Effector memory CD8-positive, alpha-beta T cell (primary cell): ENCODE results near the gene LDLRAD3.

Experiments
- ATAC-seq: fragments of 150-1000 bp; cut with Tn5 transposase; replicated peaks from 2 replicates; pipeline ENCODE4 v1.10.0; 2021; ENCODE audit warnings: mild to moderate bottlenecking, moderate library complexity
- DNase-seq, 3 experiments: peaks; one replicate each; pipeline ENCODE4 v3.0.0; 2021
- H3K27ac Mint-ChIP-seq, 2 donors: one replicate each; pipeline ENCODE4 v1.8.0; 2022; ENCODE audit warnings: mild to moderate bottlenecking in 2 of 2, mixed read lengths in 2 of 2, moderate library complexity in 2 of 2
- H3K27me3 Mint-ChIP-seq, 2 donors: one replicate each; pipeline ENCODE4 v1.8.0; 2022; ENCODE audit warnings: mixed read lengths in 2 of 2
- H3K36me3 Mint-ChIP-seq: one replicate; pipeline ENCODE4 v1.8.0; 2022; ENCODE audit warnings: mild to moderate bottlenecking, moderate library complexity, mixed read lengths; ENCODE audit not compliant: insufficient read depth
- H3K4me1 Mint-ChIP-seq, 2 donors: one replicate each; pipeline ENCODE4 v1.8.0; 2022; ENCODE audit warnings: low read depth in 2 of 2, mixed read lengths in 2 of 2
- H3K4me3 Mint-ChIP-seq, 2 donors: one replicate each; pipeline ENCODE4 v1.8.0; 2022; ENCODE audit warnings: mild to moderate bottlenecking in 2 of 2, mixed read lengths in 2 of 2, moderate library complexity in 2 of 2
- H3K9me3 Mint-ChIP-seq, 2 donors: one replicate each; pipeline ENCODE4 v1.8.0; 2022; ENCODE audit warnings: mixed read lengths in 2 of 2

Gene LDLRAD3

GRCh38 chr11:35995681-35996271 lies 51.9 kb downstream of the LDLRAD3 start:
- no peak overlapping the region for H3K4me3 Mint-ChIP-seq

GRCh38 chr11:35997902-35998520 lies 54.1 kb downstream of the LDLRAD3 start:
- ATAC-seq (no peak), DNase-seq (no peak)
- Mint-ChIP-seq H3K27me3 (peaks cover 24 to 27% of the 10 kb centered on the region in 2 donors), H3K4me1 (no peaks in the 10 kb centered on the region), H3K4me3 (no peak overlapping the region), H3K27ac (no peak overlapping the region), H3K36me3 (no peaks in the 10 kb centered on the region), H3K9me3 (peaks cover 0 to 2% of the 10 kb centered on the region in 2 donors)

More at GRCh38 chr11:35995681-35996271, 51.9 kb downstream of the LDLRAD3 start:
- H3K9me3 Mint-ChIP-seq, result peaks cover 0 to 2% of the 10 kb centered on the region in 2 donors
- peaks cover 33 to 37% of the 10 kb centered on the region in 2 donors for H3K27me3 Mint-ChIP-seq
- no peak overlapping the region for H3K27ac Mint-ChIP-seq
- ATAC-seq (no peak), DNase-seq (no peak)
- no peaks in the 10 kb centered on the region for H3K36me3 Mint-ChIP-seq
- H3K4me1 Mint-ChIP-seq, result no peaks in the 10 kb centered on the region

GRCh38 chr11:35998634-35999033 lies 54.8 kb downstream of the LDLRAD3 start:
- peaks cover 0 to 2% of the 10 kb centered on the region in 2 donors for H3K9me3 Mint-ChIP-seq
- H3K4me1 Mint-ChIP-seq, result no peaks in the 10 kb centered on the region
- no peak overlapping the region for H3K4me3 Mint-ChIP-seq
- peaks cover 18 to 26% of the 10 kb centered on the region in 2 donors for H3K27me3 Mint-ChIP-seq
- no peak overlapping the region for H3K27ac Mint-ChIP-seq
- ATAC-seq, result no peak
- H3K36me3 Mint-ChIP-seq, result no peaks in the 10 kb centered on the region
- DNase-seq, result no peak

GRCh38 chr11:36000616-36001190 lies 56.8 kb downstream of the LDLRAD3 start:
- Mint-ChIP-seq H3K36me3 (no peaks in the 10 kb centered on the region), H3K9me3 (no peaks in the 10 kb centered on the region), H3K4me3 (no peak overlapping the region), H3K27me3 (peaks cover 7 to 17% of the 10 kb centered on the region in 2 donors), H3K27ac (no peak overlapping the region), H3K4me1 (no peaks in the 10 kb centered on the region)
- DNase-seq (no peak), ATAC-seq (no peak)

- Mint-ChIP-seq H3K36me3 (no peaks in the 10 kb centered on the region), H3K27me3 (peaks cover 10 to 17% of the 10 kb centered on the region in 2 donors), H3K9me3 (no peaks in the 10 kb centered on the region), H3K27ac (no peak overlapping the region), H3K4me3 (no peak overlapping the region), H3K4me1 (no peaks in the 10 kb centered on the region)
- no peak for DNase-seq
- ATAC-seq, result no peak
These were observed 58.3 kb downstream of the LDLRAD3 start for GRCh38 chr11:36002196-36002595.

GRCh38 chr11:36002796-36003195 lies 58.9 kb downstream of the LDLRAD3 start:
- Mint-ChIP-seq H3K27ac (no peak overlapping the region), H3K36me3 (no peaks in the 10 kb centered on the region), H3K4me3 (no peak overlapping the region), H3K4me1 (no peaks in the 10 kb centered on the region), H3K27me3 (peaks cover 12 to 15% of the 10 kb centered on the region in 2 donors), H3K9me3 (no peaks in the 10 kb centered on the region)
- no peak for DNase-seq
- ATAC-seq, result no peak

- H3K4me3 Mint-ChIP-seq, result no peak overlapping the region
- no peaks in the 10 kb centered on the region for H3K36me3 Mint-ChIP-seq
- no peaks in the 10 kb centered on the region for H3K4me1 Mint-ChIP-seq
- no peak for ATAC-seq
- no peak overlapping the region for H3K27ac Mint-ChIP-seq
- DNase-seq, result no peak
- no peaks in the 10 kb centered on the region for H3K9me3 Mint-ChIP-seq
- H3K27me3 Mint-ChIP-seq, result peaks cover 10 to 23% of the 10 kb centered on the region in 2 donors
These were observed 62.7 kb downstream of the LDLRAD3 start for GRCh38 chr11:36006556-36006955.

GRCh38 chr11:36007127-36007655 lies 63.3 kb downstream of the LDLRAD3 start:
- Mint-ChIP-seq H3K27ac (no peak overlapping the region), H3K36me3 (no peaks in the 10 kb centered on the region), H3K4me3 (no peak overlapping the region), H3K27me3 (peaks cover 7 to 25% of the 10 kb centered on the region in 2 donors), H3K4me1 (no peaks in the 10 kb centered on the region), H3K9me3 (no peaks in the 10 kb centered on the region)
- DNase-seq (no peak), ATAC-seq (no peak)

GRCh38 chr11:36008584-36008983 lies 64.7 kb downstream of the LDLRAD3 start:
- Mint-ChIP-seq H3K36me3 (no peaks in the 10 kb centered on the region), H3K9me3 (no peaks in the 10 kb centered on the region), H3K27ac (no peak overlapping the region), H3K4me3 (no peak overlapping the region), H3K27me3 (peaks cover 5 to 29% of the 10 kb centered on the region in 2 donors), H3K4me1 (peaks cover 0 to 1% of the 10 kb centered on the region in 2 donors)
- no peak for DNase-seq
- ATAC-seq, result no peak

GRCh38 chr11:36009473-36009872 lies 65.6 kb downstream of the LDLRAD3 start:
- DNase-seq (no peak), ATAC-seq (no peak)
- Mint-ChIP-seq H3K9me3 (no peaks in the 10 kb centered on the region), H3K36me3 (no peaks in the 10 kb centered on the region), H3K27ac (no peak overlapping the region), H3K4me1 (peaks cover 0 to 1% of the 10 kb centered on the region in 2 donors), H3K4me3 (no peak overlapping the region), H3K27me3 (peaks cover 14 to 37% of the 10 kb centered on the region in 2 donors)

GRCh38 chr11:36010010-36010740 lies 66.3 kb downstream of the LDLRAD3 start:
- Mint-ChIP-seq H3K4me3 (no peak overlapping the region), H3K9me3 (no peaks in the 10 kb centered on the region), H3K27ac (no peak overlapping the region), H3K36me3 (no peaks in the 10 kb centered on the region), H3K27me3 (peaks cover 17 to 38% of the 10 kb centered on the region in 2 donors), H3K4me1 (peaks cover 0 to 1% of the 10 kb centered on the region in 2 donors)
- DNase-seq, result no peak
- ATAC-seq, result no peak

GRCh38 chr11:36011574-36011973 lies 67.7 kb downstream of the LDLRAD3 start:
- no peaks in the 10 kb centered on the region for H3K9me3 Mint-ChIP-seq
- H3K4me3 Mint-ChIP-seq, result no peak overlapping the region
- H3K27ac Mint-ChIP-seq, result no peak overlapping the region
- ATAC-seq (no peak), DNase-seq (no peak)
- H3K36me3 Mint-ChIP-seq, result no peaks in the 10 kb centered on the region
- H3K4me1 Mint-ChIP-seq, result peaks cover 0 to 1% of the 10 kb centered on the region in 2 donors
- H3K27me3 Mint-ChIP-seq, result peaks cover 17 to 38% of the 10 kb centered on the region in 2 donors

- no peaks in the 10 kb centered on the region for H3K36me3 Mint-ChIP-seq
- H3K4me3 Mint-ChIP-seq, result no peak overlapping the region
- H3K4me1 Mint-ChIP-seq, result peaks cover 0 to 1% of the 10 kb centered on the region in 2 donors
- ATAC-seq (no peak), DNase-seq (no peak)
- no peak overlapping the region for H3K27ac Mint-ChIP-seq
- no peaks in the 10 kb centered on the region for H3K9me3 Mint-ChIP-seq
- peaks cover 17 to 32% of the 10 kb centered on the region in 2 donors for H3K27me3 Mint-ChIP-seq
These were observed 68.6 kb downstream of the LDLRAD3 start for GRCh38 chr11:36012455-36012854.
